GM12864 (cell line): ENCODE measurements around the gene EP400.

Experiments
- DNase-seq: peaks from one replicate; pipeline ENCODE4 v3.0.0-alpha.2; 2011; ENCODE audit warnings: low read depth
- H3K4me3 ChIP-seq: 2 replicates; pipeline ENCODE4 v1.5.1; 2011; ENCODE audit warnings: mild to moderate bottlenecking, low read depth, low read length, control low read depth
- TF ChIP-seq, protein P1 (sequence below): IDR thresholded peaks from 2 replicates; pipeline ENCODE4 v1.5.1; 2011; ENCODE audit warnings: low read depth, mild to moderate bottlenecking, moderate library complexity, low read length, control low read depth, inconsistent platforms; ENCODE audit errors: missing control alignments

EP400 gene

DNA sequence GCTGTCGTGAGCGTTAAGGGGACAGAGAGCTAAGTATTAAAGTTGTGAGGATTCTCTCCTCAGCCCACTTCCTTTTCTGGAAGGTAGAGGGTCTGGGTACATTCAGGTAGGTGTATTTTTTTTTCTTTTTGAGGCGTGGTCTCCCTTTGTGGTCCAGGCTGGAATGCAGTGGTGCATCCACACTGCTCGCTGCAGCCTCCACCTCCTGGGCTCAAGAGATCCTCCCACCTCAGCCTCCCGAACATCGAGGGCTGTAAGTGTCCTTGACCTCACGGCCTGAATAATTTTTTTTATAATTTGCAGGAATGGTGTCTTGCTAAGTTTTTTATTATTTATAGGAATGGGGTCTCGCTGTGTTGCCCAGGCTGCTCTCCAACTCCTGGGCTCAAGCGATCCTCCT is 19.2 kb upstream of the EP400 start:
- DNase-seq = no peak
- H3K4me3 ChIP-seq = peak overlapping the region; percentile 60
- TF ChIP-seq, protein P1, sequence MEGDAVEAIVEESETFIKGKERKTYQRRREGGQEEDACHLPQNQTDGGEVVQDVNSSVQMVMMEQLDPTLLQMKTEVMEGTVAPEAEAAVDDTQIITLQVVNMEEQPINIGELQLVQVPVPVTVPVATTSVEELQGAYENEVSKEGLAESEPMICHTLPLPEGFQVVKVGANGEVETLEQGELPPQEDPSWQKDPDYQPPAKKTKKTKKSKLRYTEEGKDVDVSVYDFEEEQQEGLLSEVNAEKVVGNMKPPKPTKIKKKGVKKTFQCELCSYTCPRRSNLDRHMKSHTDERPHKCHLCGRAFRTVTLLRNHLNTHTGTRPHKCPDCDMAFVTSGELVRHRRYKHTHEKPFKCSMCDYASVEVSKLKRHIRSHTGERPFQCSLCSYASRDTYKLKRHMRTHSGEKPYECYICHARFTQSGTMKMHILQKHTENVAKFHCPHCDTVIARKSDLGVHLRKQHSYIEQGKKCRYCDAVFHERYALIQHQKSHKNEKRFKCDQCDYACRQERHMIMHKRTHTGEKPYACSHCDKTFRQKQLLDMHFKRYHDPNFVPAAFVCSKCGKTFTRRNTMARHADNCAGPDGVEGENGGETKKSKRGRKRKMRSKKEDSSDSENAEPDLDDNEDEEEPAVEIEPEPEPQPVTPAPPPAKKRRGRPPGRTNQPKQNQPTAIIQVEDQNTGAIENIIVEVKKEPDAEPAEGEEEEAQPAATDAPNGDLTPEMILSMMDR = no peak

DNA sequence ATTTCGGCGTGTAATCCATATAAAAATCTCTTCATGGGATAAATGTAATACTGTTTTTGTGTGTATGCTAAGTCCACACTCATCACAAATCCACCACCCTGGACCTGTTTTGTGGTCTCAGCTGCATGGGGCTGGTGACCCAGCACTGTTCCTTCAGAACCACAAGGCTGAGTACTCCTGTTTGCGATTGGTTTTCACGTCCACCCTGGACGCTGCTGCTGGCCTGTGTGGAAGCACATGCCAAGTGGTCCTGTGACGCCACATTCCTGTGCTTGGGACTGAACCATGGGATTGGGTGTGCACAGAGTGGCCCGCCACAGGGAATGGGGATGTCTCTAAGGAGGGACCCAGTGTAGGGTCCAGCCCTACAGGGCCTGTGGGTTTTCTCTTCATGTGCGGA is 16.4 kb upstream of the EP400 start:
- no peak overlapping the region for H3K4me3 ChIP-seq
- TF ChIP-seq, protein P1 = no peak

DNA sequence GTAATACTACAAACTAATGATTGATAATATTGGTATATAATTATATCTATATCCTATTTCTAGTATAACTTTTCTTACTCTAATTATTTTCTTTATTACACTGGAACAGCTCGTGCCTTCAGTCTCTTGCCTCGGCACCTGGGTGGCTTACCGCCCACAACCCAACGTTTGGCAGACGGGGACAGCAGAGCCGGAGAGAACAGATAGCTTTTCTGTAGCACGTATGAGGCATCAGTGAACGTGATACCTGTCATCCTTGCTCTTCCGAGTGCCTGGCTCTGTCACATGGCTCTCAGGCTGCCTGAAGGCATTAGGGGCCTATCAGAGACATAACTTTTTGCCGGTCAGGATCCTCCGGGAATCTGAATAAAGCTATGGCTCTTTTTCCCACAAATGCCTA is 15.2 kb upstream of the EP400 start:
- no peak for DNase-seq
- TF ChIP-seq, protein P1 = no peak
- H3K4me3 ChIP-seq = no peak overlapping the region

More for the DNA sequence above, 16.4 kb upstream of the EP400 start:
- no peak for DNase-seq

DNA sequence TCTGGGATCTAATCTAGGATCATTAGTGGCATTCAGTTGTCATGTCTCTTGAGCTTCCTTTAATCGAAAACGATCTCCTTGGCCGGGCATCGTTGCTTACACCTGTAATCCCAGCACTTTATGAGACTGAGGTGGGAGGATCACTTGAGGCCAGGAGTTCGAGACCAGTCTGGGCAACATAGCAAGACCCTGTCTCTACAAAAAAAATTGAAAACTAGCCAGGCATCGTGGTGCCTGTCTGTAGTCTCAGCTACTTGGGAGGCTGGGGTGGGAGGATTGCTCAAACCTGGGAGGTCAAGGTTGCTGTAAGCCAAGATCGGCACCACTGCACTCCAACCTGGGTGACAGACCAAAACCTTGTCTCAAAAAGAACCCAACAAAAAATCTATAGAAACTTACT is 11.7 kb upstream of the EP400 start:
- no peak overlapping the region for H3K4me3 ChIP-seq
- TF ChIP-seq, protein P1 = no peak
- DNase-seq = no peak

DNA sequence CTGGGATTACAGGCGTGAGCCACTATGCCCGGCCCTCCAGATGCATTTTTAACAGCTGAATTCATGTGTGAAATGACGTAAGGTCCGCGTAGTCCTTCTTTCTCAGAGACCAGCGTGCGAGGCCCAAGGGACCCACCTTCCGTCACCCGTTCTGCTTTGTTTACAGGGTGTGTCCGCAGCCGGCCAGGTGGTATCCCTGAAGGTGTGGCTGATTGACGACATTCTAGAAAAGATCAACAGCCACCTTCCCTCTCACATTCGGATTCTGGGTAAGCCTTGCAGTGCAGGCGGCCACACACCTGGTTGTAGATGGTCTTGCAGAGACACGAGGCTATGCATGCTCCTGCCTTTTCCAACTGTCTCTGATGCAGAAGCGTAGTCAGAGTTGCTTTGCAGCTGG is 10.7 kb upstream of the EP400 start:
- no peak overlapping the region for H3K4me3 ChIP-seq
- no peak for DNase-seq
- TF ChIP-seq, protein P1 = no peak

DNA sequence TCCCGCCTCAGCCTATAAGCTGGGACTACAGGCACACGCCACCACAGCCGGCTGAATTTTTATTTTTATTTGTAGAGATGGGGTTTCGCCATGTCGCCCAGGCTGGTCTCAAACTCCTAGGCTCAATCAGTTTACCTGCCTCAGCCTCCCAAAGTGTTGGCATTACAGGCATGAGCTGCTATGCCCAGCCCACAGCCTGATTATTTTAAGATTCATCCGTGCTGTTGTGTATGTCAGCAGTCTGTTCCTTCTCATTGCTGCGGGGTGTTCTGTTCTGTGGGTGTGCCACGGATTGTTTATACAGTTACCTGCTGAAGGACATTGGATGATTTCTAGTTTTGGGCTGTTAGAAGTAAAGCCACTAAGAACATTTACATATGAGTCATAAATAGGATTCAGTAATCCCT is 9.6 kb upstream of the EP400 start:
- TF ChIP-seq, protein P1 = no peak
- H3K4me3 ChIP-seq = no peak overlapping the region
- DNase-seq = no peak

DNA sequence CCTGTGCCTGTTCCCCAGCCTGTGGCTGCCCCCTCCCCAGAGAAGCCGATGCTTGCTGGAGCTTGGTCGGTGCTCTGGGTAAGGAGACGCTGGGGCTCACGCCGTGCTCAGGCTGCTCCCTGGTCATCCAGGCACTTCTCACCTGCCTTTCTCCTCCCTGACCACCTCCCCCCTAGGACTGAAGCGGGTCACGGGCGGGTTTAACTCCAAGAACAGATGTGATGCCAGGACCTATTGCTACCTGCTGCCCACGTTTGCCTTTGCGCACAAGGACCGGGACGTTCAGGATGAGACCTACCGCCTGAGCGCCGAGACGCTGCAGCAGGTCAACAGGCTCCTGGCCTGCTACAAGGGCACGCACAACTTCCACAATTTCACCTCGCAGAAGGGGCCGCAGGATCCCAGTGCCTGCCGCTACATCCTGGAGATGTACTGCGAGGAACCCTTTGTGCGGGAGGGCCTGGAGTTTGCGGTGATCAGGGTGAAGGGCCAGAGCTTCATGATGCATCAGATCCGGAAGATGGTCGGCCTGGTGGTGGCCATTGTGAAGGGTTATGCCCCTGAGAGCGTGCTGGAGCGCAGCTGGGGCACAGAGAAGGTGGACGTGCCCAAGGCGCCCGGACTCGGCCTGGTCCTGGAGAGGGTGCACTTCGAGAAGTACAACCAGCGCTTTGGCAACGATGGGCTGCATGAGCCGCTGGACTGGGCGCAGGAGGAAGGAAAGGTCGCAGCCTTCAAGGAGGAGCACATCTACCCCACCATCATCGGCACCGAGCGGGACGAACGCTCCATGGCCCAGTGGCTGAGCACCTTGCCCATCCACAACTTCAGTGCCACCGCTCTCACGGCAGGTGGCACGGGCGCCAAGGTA is 8.4 kb upstream of the EP400 start:
- TF ChIP-seq, protein P1 = no peak
- H3K4me3 ChIP-seq = no peak overlapping the region

More for the DNA sequence above, 8.4 kb upstream of the EP400 start:
- no peak for DNase-seq
